Left ventricle myocardium inferior (tissue), 1 donor: ENCODE data around the gene PTCD1. TPM values are rescaled to one million over a fixed set of nuclear protein-coding genes. Genes with fewer than 3 reads are reported as not detected.

Experiments used
- DNase-seq: peaks from one replicate; pipeline ENCODE4 v3.0.0-alpha.2; 2020
- H3K27ac ChIP-seq: fragments of 200-600 bp; replicated peaks from 2 replicates; pipeline ENCODE4 v1.8.0; 2021
- H3K27me3 ChIP-seq: fragments of 200-600 bp; 2 replicates; pipeline ENCODE4 v1.8.0; 2021; ENCODE audit warnings: low read depth
- H3K36me3 ChIP-seq: fragments of 200-600 bp; 2 replicates; pipeline ENCODE4 v1.8.0; 2021
- H3K4me1 ChIP-seq: fragments of 200-600 bp; 2 replicates; pipeline ENCODE4 v1.8.0; 2021
- H3K4me3 ChIP-seq: fragments of 200-600 bp; 2 replicates; pipeline ENCODE4 v1.8.0; 2021; ENCODE audit warnings: mild to moderate bottlenecking, moderate library complexity
- H3K9me3 ChIP-seq: fragments of 200-600 bp; replicated peaks from 2 replicates; pipeline ENCODE4 v1.8.0; 2021
- CTCF ChIP-seq: fragments of 200-600 bp; IDR thresholded peaks from 2 replicates; pipeline ENCODE4 v1.8.0; 2021; ENCODE audit warnings: antibody characterized with exemption, mild to moderate bottlenecking, borderline replicate concordance
- intact Hi-C: fragments of 100-400 bp; cut with micrococcal nuclease; formaldehyde crosslinking; loops from one replicate; pipeline ENCODE4 v1.11.0; 2022
- total RNA-seq: library from RNA; stranded (reverse); fragmentation: NEBNext Ultra II Directional; extraction: Animal tissue kit (Norgen Biotek cat#: 25700); gene quantifications from one replicate; pipeline ENCODE4 v1.2.1, GENCODE V29; 2021
- donor health status: DM: no; HTN: yes; CAD: no; lungs with severe emphysema.

Gene PTCD1
- total RNA-seq, 1 donor from 2014 or later = 4.3 TPM

- Histone ChIP-seq H3K27me3 (no peaks in the 10 kb centered on the region), H3K9me3 (no peaks in the 10 kb centered on the region), H3K36me3 (peaks cover 88% of the 10 kb centered on the region), H3K27ac (no peak overlapping the region), H3K4me3 (no peak overlapping the region), H3K4me1 (peaks cover 53% of the 10 kb centered on the region)
- DNase-seq = no peak
- no peak for TF ChIP-seq CTCF
- intact Hi-C loops = no loop called here
These were observed 17.7 kb upstream of the PTCD1 start for GRCh38 chr7:99456288-99456687.

- Histone ChIP-seq H3K9me3 (no peaks in the 10 kb centered on the region), H3K27ac (no peak overlapping the region), H3K36me3 (peaks cover 92% of the 10 kb centered on the region), H3K4me3 (no peak overlapping the region), H3K4me1 (peaks cover 52% of the 10 kb centered on the region), H3K27me3 (no peaks in the 10 kb centered on the region)
- intact Hi-C loops = no loop called here
- DNase-seq = no peak
- no peak for TF ChIP-seq CTCF
These were observed 17.3 kb upstream of the PTCD1 start for GRCh38 chr7:99455874-99456273.

DNA sequence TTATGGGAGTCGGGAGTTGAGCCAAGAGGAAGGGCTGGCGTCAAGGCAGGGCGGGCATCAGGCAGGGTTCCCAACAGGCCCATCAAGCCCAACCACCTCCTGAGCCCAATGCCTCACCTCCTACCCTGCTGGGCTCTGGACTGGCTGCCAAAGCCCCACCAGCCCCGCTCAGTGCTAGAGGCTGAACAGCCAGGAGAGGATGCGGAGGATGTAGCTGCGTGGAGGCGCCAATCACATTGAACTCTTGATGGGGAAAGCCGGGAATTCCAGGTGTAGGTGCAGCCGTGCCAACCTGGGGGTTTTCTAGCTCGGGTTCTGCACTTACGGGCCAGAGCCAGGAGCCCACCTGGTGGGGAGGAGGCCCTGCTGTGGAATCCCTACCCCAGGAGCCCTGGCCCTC, 14.5 kb upstream of the PTCD1 start:
- peaks cover 95% of the 10 kb centered on the region for H3K36me3 ChIP-seq
- H3K9me3 ChIP-seq = no peaks in the 10 kb centered on the region
- no peak overlapping the region for H3K4me3 ChIP-seq
- peak overlapping the region; percentile 60 for H3K27ac ChIP-seq
- no peak for TF ChIP-seq CTCF
- no peaks in the 10 kb centered on the region for H3K27me3 ChIP-seq
- peaks cover 28% of the 10 kb centered on the region for H3K4me1 ChIP-seq
- intact Hi-C loops = no loop called here
- peak; percentile 31 for DNase-seq

- intact Hi-C loops = no loop called here
- H3K27me3 ChIP-seq = no peaks in the 10 kb centered on the region
- peak overlapping the region; percentile 60 for H3K27ac ChIP-seq
- peaks cover 24% of the 10 kb centered on the region for H3K4me1 ChIP-seq
- peaks cover 95% of the 10 kb centered on the region for H3K36me3 ChIP-seq
- H3K9me3 ChIP-seq = no peaks in the 10 kb centered on the region
- no peak for DNase-seq
- no peak overlapping the region for H3K4me3 ChIP-seq
- no peak for TF ChIP-seq CTCF
These were observed 13.9 kb upstream of the PTCD1 start for GRCh38 chr7:99452541-99452940.

DNA sequence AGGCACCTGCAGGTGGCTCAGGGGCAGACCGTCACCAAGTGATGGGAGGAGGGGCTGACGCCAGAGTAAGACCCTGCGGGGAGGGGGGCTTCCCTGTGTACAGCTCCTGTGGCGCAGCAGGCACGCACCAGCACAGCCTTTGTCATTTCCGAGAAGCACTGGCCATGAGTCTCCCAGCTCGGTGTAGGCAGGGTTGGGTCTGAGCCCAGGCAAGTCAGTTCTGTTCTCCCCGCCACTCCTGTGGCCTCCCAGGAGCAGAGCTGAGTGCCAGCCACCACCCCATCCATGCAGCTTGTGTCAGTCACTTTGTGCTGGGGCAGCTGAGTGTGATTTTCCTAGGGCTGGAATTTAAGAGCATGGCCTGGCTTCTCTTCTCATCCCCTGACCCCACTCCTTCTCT, 13.3 kb upstream of the PTCD1 start:
- Histone ChIP-seq H3K4me1 (peaks cover 24% of the 10 kb centered on the region), H3K9me3 (no peaks in the 10 kb centered on the region), H3K27me3 (no peaks in the 10 kb centered on the region), H3K36me3 (peaks cover 91% of the 10 kb centered on the region), H3K4me3 (no peak overlapping the region), H3K27ac (peak overlapping the region; percentile 60)
- DNase-seq = peak; percentile 38
- TF ChIP-seq CTCF = no peak
- intact Hi-C loops = no loop called here

DNA sequence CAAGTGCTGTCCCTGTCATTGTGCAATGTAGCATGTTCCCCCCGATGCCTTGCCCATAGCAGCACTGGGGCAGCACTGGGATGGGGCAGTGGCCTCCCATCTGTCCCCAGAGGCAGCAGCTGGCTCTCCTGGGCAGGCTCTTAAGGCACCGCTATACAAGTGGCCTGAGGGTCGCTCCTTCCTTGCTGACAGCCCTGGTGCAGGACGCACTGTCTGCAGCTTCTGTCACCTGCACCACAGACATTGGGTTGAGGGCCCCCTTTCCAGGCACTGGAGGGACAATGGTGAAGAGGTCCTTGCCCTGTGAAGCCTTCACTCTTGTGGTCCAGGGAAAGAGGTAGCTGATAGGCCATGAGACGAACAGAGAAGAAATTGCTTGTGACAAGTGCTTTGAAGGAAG, 10.7 kb upstream of the PTCD1 start:
- intact Hi-C loops = no loop called here
- Histone ChIP-seq H3K4me3 (no peak overlapping the region), H3K9me3 (no peaks in the 10 kb centered on the region), H3K27ac (no peak overlapping the region), H3K4me1 (peaks cover 24% of the 10 kb centered on the region), H3K27me3 (no peaks in the 10 kb centered on the region), H3K36me3 (peaks cover 87% of the 10 kb centered on the region)
- no peak for TF ChIP-seq CTCF
- DNase-seq = no peak
